ENCODE data around the gene LAPTM5. TPM values are rescaled to one million over a fixed set of nuclear protein-coding genes. Genes with fewer than 3 reads are reported as not detected.

The LAPTM5 gene
- total and polyA plus RNA-seq, 10 donors = 419 to 747 (median 577) TPM

GRCh38 chr1:30780409-30780808 lies 22.8 kb upstream of the LAPTM5 start:
- H3K36me3 ChIP-seq = no peaks in the 10 kb centered on the region
- no peak for DNase-seq
- peak overlapping the region in 5 of 8 donors; percentile 49 to 78 (median 58) for H3K27ac ChIP-seq
- no peaks in the 10 kb centered on the region for H3K27me3 ChIP-seq (replicated peaks in 1 of 7)
- intact Hi-C loops (cut with DNase I; ENCODE audit: low total_unique reads) = loop anchor here (5.0 kb wide), 1 partner anchor 132 kb away; no protein-coding TSS in a partner anchor
- H3K4me3 ChIP-seq = no peak overlapping the region
- no peak for TF ChIP-seq POLR2A (IDR thresholded peaks at IDR 0.05)
- no peak for TF ChIP-seq CTCF (IDR thresholded peaks at IDR 0.05 in 8 of 11, conservative IDR thresholded peaks at IDR 0.05 in 3 of 11)
- peak in 1 of 3 donors; percentile 73 for TF ChIP-seq POLR2AphosphoS5 (IDR thresholded peaks at IDR 0.05)
- H3K4me1 ChIP-seq = peaks cover 20 to 75% (median 40%) of the 10 kb centered on the region in 6 donors
- no peaks in the 10 kb centered on the region for H3K9me3 ChIP-seq
- WGBS, 5 donors = 40 to 45% (median 43%) methylated on average over 5 of the region's 5 CpGs

GRCh38 chr1:30779294-30780071 lies 21.9 kb upstream of the LAPTM5 start:
- peak overlapping the region in 1 of 8 donors; percentile 28 for H3K4me3 ChIP-seq
- H3K27me3 ChIP-seq (replicated peaks in 1 of 7) = no peaks in the 10 kb centered on the region
- peak overlapping the region in 3 of 8 donors; percentile 55 to 78 (median 69) for H3K27ac ChIP-seq
- TF ChIP-seq CTCF (IDR thresholded peaks at IDR 0.05 in 8 of 11, conservative IDR thresholded peaks at IDR 0.05 in 3 of 11) = peak; percentile 83 to 99 (median 97)
- peak; percentile 68 to 79 (median 75) for TF ChIP-seq POLR2AphosphoS5 (IDR thresholded peaks at IDR 0.05)
- TF ChIP-seq POLR2A (IDR thresholded peaks at IDR 0.05) = no peak
- WGBS, 5 donors = 12 to 16% (median 12%) methylated on average over 12 of the region's 12 CpGs
- H3K36me3 ChIP-seq = no peaks in the 10 kb centered on the region
- peaks cover 20 to 72% (median 40%) of the 10 kb centered on the region in 6 donors for H3K4me1 ChIP-seq
- intact Hi-C loops (cut with DNase I; ENCODE audit: low total_unique reads) = loop anchor here (2.0 to 5.0 kb wide), 2 partner anchors 61 to 133 kb away; no protein-coding TSS in a partner anchor
- H3K9me3 ChIP-seq = no peaks in the 10 kb centered on the region
- peak; percentile 97 for DNase-seq

- intact Hi-C loops (cut with DNase I; ENCODE audit: low total_unique reads) = loop anchor here (2.0 kb wide), 1 partner anchor 60 kb away; no protein-coding TSS in a partner anchor
- WGBS, 5 donors = 67 to 83% (median 74%) methylated on average over 6 of the region's 6 CpGs
- no peak overlapping the region for H3K27ac ChIP-seq
- H3K4me3 ChIP-seq = no peak overlapping the region
- TF ChIP-seq POLR2AphosphoS5 (IDR thresholded peaks at IDR 0.05) (no peak), CTCF (IDR thresholded peaks at IDR 0.05 in 8 of 11, conservative IDR thresholded peaks at IDR 0.05 in 3 of 11) (no peak), POLR2A (IDR thresholded peaks at IDR 0.05) (no peak)
- no peaks in the 10 kb centered on the region for H3K27me3 ChIP-seq (replicated peaks in 1 of 7)
- no peaks in the 10 kb centered on the region for H3K9me3 ChIP-seq
- no peaks in the 10 kb centered on the region for H3K36me3 ChIP-seq
- H3K4me1 ChIP-seq = peaks cover 20 to 66% (median 36%) of the 10 kb centered on the region in 6 donors
- DNase-seq = no peak
Observed at GRCh38 chr1:30778979-30779293, 21.4 kb upstream of the LAPTM5 start.

Measured in spleen (tissue), 11 donors.